Upper lobe of left lung (tissue), 4 donors: ENCODE results near the gene DIP2C.

Experiments
- CTCF ChIP-seq, 6 experiments: fragments of 450-650 bp in 4 of 6; fragments of 200-600 bp in 2 of 6; sonication (generic) in 2 of 6; IDR thresholded peaks; one replicate each; pipeline ENCODE4 v1.5.1; 2016 to 2019; ENCODE audit warnings: antibody characterized with exemption in 6 of 6
- POLR2AphosphoS5 ChIP-seq, 2 donors: sonication (generic); formaldehyde crosslinking; IDR thresholded peaks; one replicate each; pipeline ENCODE4 v1.5.1; 2017; ENCODE audit warnings: antibody characterized with exemption in 2 of 2

GRCh38 chr10:289581-289980 is 399.9 kb downstream of the DIP2C start:
- TF ChIP-seq CTCF (IDR thresholded peaks at IDR 0.05) (no peak), POLR2AphosphoS5 (IDR thresholded peaks at IDR 0.05) (no peak)
